Nephron progenitor cell (in vitro differentiated cells): ENCODE measurements around the gene DSTN.

ENCODE experiments used
- DNase-seq: peaks from one replicate; pipeline ENCODE4 v3.0.0; 2021
- H3K27ac Mint-ChIP-seq: 2 replicates; pipeline ENCODE4 v1.8.0; 2021; ENCODE audit warnings: mild to moderate bottlenecking, moderate library complexity, mixed read lengths
- H3K27me3 Mint-ChIP-seq: 2 replicates; pipeline ENCODE4 v1.8.0; 2021; ENCODE audit warnings: mild to moderate bottlenecking, low read depth, mixed read lengths; ENCODE audit not compliant: poor library complexity
- H3K36me3 Mint-ChIP-seq: 2 replicates; pipeline ENCODE4 v1.8.0; 2021; ENCODE audit warnings: low read depth, mixed read lengths
- H3K4me1 Mint-ChIP-seq: 2 replicates; pipeline ENCODE4 v1.8.0; 2021; ENCODE audit warnings: mixed read lengths
- H3K4me3 Mint-ChIP-seq: 2 replicates; pipeline ENCODE4 v1.8.0; 2021; ENCODE audit warnings: mild to moderate bottlenecking, moderate library complexity, mixed read lengths
- H3K9me3 Mint-ChIP-seq: 2 replicates; pipeline ENCODE4 v1.8.0; 2021; ENCODE audit warnings: mild to moderate bottlenecking, moderate library complexity, mixed read lengths
- CTCF ChIP-seq: fragments of 200-600 bp; sonication (generic); IDR thresholded peaks from 2 replicates; pipeline ENCODE4 v1.5.0; 2021; ENCODE audit warnings: antibody characterized with exemption

The DSTN gene

GRCh38 chr20:17558941-17559304, 11.0 kb upstream of the DSTN start:
- no peak for TF ChIP-seq CTCF
- Mint-ChIP-seq H3K4me1 (peaks cover 21% of the 10 kb centered on the region), H3K9me3 (no peaks in the 10 kb centered on the region), H3K36me3 (no peaks in the 10 kb centered on the region), H3K4me3 (no peak overlapping the region), H3K27ac (no peak overlapping the region), H3K27me3 (no peaks in the 10 kb centered on the region)
- no peak for DNase-seq

GRCh38 chr20:17559338-17559737, 10.5 kb upstream of the DSTN start:
- no peak for TF ChIP-seq CTCF
- Mint-ChIP-seq H3K4me3 (no peak overlapping the region), H3K27ac (no peak overlapping the region), H3K36me3 (no peaks in the 10 kb centered on the region), H3K4me1 (peaks cover 21% of the 10 kb centered on the region), H3K9me3 (no peaks in the 10 kb centered on the region), H3K27me3 (no peaks in the 10 kb centered on the region)
- DNase-seq = no peak

- H3K27ac Mint-ChIP-seq = no peak overlapping the region
- no peaks in the 10 kb centered on the region for H3K9me3 Mint-ChIP-seq
- H3K27me3 Mint-ChIP-seq = no peaks in the 10 kb centered on the region
- peaks cover 21% of the 10 kb centered on the region for H3K4me1 Mint-ChIP-seq
- H3K36me3 Mint-ChIP-seq = no peaks in the 10 kb centered on the region
- no peak overlapping the region for H3K4me3 Mint-ChIP-seq
- no peak for TF ChIP-seq CTCF
- no peak for DNase-seq
These were observed 9.4 kb upstream of the DSTN start for GRCh38 chr20:17560344-17561074.

- DNase-seq = no peak
- no peak overlapping the region for H3K4me3 Mint-ChIP-seq
- no peak overlapping the region for H3K27ac Mint-ChIP-seq
These were observed 7.0 kb upstream of the DSTN start for GRCh38 chr20:17562804-17563305.

GRCh38 chr20:17565169-17565845, 4.6 kb upstream of the DSTN start:
- no peaks in the 10 kb centered on the region for H3K27me3 Mint-ChIP-seq
- no peak overlapping the region for H3K27ac Mint-ChIP-seq

More at GRCh38 chr20:17562804-17563305, 7.0 kb upstream of the DSTN start:
- no peaks in the 10 kb centered on the region for H3K9me3 Mint-ChIP-seq
- peaks cover 15% of the 10 kb centered on the region for H3K4me1 Mint-ChIP-seq
- no peak for TF ChIP-seq CTCF
- no peaks in the 10 kb centered on the region for H3K27me3 Mint-ChIP-seq
- no peaks in the 10 kb centered on the region for H3K36me3 Mint-ChIP-seq

More at GRCh38 chr20:17565169-17565845, 4.6 kb upstream of the DSTN start:
- DNase-seq = no peak
- Mint-ChIP-seq H3K36me3 (no peaks in the 10 kb centered on the region), H3K9me3 (no peaks in the 10 kb centered on the region), H3K4me3 (no peak overlapping the region), H3K4me1 (peaks cover 14% of the 10 kb centered on the region)
- no peak for TF ChIP-seq CTCF
